ENCODE data around the gene MAN1A2.
"Not testable (repeated sequence)": the region's sequence is repeated elsewhere in the genome, so short reads cannot be mapped to it uniquely, and the experiment has no call there.

GRCh38 chr1:117358604-117358887, 8.7 kb upstream of the MAN1A2 start:
- TF ChIP-seq, protein P1, sequence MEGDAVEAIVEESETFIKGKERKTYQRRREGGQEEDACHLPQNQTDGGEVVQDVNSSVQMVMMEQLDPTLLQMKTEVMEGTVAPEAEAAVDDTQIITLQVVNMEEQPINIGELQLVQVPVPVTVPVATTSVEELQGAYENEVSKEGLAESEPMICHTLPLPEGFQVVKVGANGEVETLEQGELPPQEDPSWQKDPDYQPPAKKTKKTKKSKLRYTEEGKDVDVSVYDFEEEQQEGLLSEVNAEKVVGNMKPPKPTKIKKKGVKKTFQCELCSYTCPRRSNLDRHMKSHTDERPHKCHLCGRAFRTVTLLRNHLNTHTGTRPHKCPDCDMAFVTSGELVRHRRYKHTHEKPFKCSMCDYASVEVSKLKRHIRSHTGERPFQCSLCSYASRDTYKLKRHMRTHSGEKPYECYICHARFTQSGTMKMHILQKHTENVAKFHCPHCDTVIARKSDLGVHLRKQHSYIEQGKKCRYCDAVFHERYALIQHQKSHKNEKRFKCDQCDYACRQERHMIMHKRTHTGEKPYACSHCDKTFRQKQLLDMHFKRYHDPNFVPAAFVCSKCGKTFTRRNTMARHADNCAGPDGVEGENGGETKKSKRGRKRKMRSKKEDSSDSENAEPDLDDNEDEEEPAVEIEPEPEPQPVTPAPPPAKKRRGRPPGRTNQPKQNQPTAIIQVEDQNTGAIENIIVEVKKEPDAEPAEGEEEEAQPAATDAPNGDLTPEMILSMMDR (IDR thresholded peaks at IDR 0.05), result not testable (repeated sequence)
- TF ChIP-seq POLR2A (IDR thresholded peaks at IDR 0.05), result not testable (repeated sequence)

Data from vagina (tissue), 2 donors.